ENCODE data around the gene PUM2. TPM values are rescaled to one million over a fixed set of nuclear protein-coding genes. Genes with fewer than 3 reads are reported as not detected.

PUM2 gene
- total and polyA plus RNA-seq, 4 donors, result 27.4 to 145 (median 51.0) TPM

GRCh38 chr2:20267529-20267928 lies 83.1 kb downstream of the PUM2 start:
- Histone ChIP-seq H3K27me3 (ENCODE audit: control insufficient read depth in 3 of 3, insufficient read depth in 3 of 3, low read length in 2 of 3) (no peaks in the 10 kb centered on the region), H3K9me3 (ENCODE audit: control insufficient read depth in 4 of 4, insufficient read depth in 3 of 4, low read length in 3 of 4) (no peaks in the 10 kb centered on the region), H3K4me3 (no peak overlapping the region), H3K27ac (ENCODE audit: low read depth in 1 of 2, low read length in 1 of 2) (no peak overlapping the region), H3K36me3 (ENCODE audit: control insufficient read depth in 4 of 4, insufficient read depth in 4 of 4, low read length in 4 of 4) (peaks cover 2 to 21% (median 11%) of the 10 kb centered on the region in 4 donors), H3K4me1 (ENCODE audit: control insufficient read depth in 5 of 5, insufficient read depth in 5 of 5, low read length in 5 of 5) (no peaks in the 10 kb centered on the region), H3K9ac (ENCODE audit: insufficient read depth in 1 of 2, low read length in 2 of 2) (no peak overlapping the region)
- 91 to 98% methylated on average over 2 of the region's 2 CpGs for WGBS, 2 donors
- ATAC-seq (ENCODE audit: insufficient read depth, low FRiP score) (no peak), DNase-seq (no peak)
- TF ChIP-seq CTCF (IDR thresholded peaks at IDR 0.05; ENCODE audit: control extremely low read depth, extremely low read depth), result no peak

GRCh38 chr2:20264629-20265028 lies 86.0 kb downstream of the PUM2 start:
- no peak overlapping the region for H3K9ac ChIP-seq (ENCODE audit: insufficient read depth in 1 of 2, low read length in 2 of 2)

GRCh38 chr2:20257411-20257810 lies 93.2 kb downstream of the PUM2 start:
- TF ChIP-seq CTCF (IDR thresholded peaks at IDR 0.05; ENCODE audit: control extremely low read depth, extremely low read depth), result no peak

More at GRCh38 chr2:20264629-20265028, 86.0 kb downstream of the PUM2 start:
- DNase-seq (no peak), ATAC-seq (ENCODE audit: insufficient read depth, low FRiP score) (no peak)
- no peaks in the 10 kb centered on the region for H3K9me3 ChIP-seq (ENCODE audit: control insufficient read depth in 4 of 4, insufficient read depth in 3 of 4, low read length in 3 of 4)
- H3K27me3 ChIP-seq (ENCODE audit: control insufficient read depth in 3 of 3, insufficient read depth in 3 of 3, low read length in 2 of 3), result no peaks in the 10 kb centered on the region
- whole genome bisulfite sequencing, 2 donors, result 89 to 94% methylated on average over 2 of the region's 2 CpGs
- H3K4me3 ChIP-seq, result no peak overlapping the region
- H3K4me1 ChIP-seq (ENCODE audit: control insufficient read depth in 5 of 5, insufficient read depth in 5 of 5, low read length in 5 of 5), result no peaks in the 10 kb centered on the region
- no peak overlapping the region for H3K27ac ChIP-seq (ENCODE audit: low read depth in 1 of 2, low read length in 1 of 2)
- H3K36me3 ChIP-seq (ENCODE audit: control insufficient read depth in 4 of 4, insufficient read depth in 4 of 4, low read length in 4 of 4), result peaks cover under 1 to 40% (median 15%) of the 10 kb centered on the region in 4 donors
- TF ChIP-seq CTCF (IDR thresholded peaks at IDR 0.05; ENCODE audit: control extremely low read depth, extremely low read depth), result no peak

GRCh38 chr2:20254731-20255130 lies 95.9 kb downstream of the PUM2 start:
- no peaks in the 10 kb centered on the region for H3K9me3 ChIP-seq (ENCODE audit: control insufficient read depth in 4 of 4, insufficient read depth in 3 of 4, low read length in 3 of 4)
- H3K4me1 ChIP-seq (ENCODE audit: control insufficient read depth in 5 of 5, insufficient read depth in 5 of 5, low read length in 5 of 5), result no peaks in the 10 kb centered on the region
- 96 to 99% methylated on average over 4 of the region's 4 CpGs for WGBS, 2 donors
- no peak overlapping the region for H3K27ac ChIP-seq (ENCODE audit: low read depth in 1 of 2, low read length in 1 of 2)
- no peak for TF ChIP-seq CTCF (IDR thresholded peaks at IDR 0.05; ENCODE audit: control extremely low read depth, extremely low read depth)
- no peak overlapping the region for H3K9ac ChIP-seq (ENCODE audit: insufficient read depth in 1 of 2, low read length in 2 of 2)
- peaks cover 15 to 50% (median 26%) of the 10 kb centered on the region in 4 donors for H3K36me3 ChIP-seq (ENCODE audit: control insufficient read depth in 4 of 4, insufficient read depth in 4 of 4, low read length in 4 of 4)
- H3K4me3 ChIP-seq, result no peak overlapping the region
- DNase-seq (no peak), ATAC-seq (ENCODE audit: insufficient read depth, low FRiP score) (no peak)
- no peaks in the 10 kb centered on the region for H3K27me3 ChIP-seq (ENCODE audit: control insufficient read depth in 3 of 3, insufficient read depth in 3 of 3, low read length in 2 of 3)

More at GRCh38 chr2:20257411-20257810, 93.2 kb downstream of the PUM2 start:
- WGBS, 2 donors, result 96 to 97% methylated on average over 1 of the region's 1 CpG
- Histone ChIP-seq H3K9me3 (ENCODE audit: control insufficient read depth in 4 of 4, insufficient read depth in 3 of 4, low read length in 3 of 4) (no peaks in the 10 kb centered on the region), H3K9ac (ENCODE audit: insufficient read depth in 1 of 2, low read length in 2 of 2) (no peak overlapping the region), H3K27me3 (ENCODE audit: control insufficient read depth in 3 of 3, insufficient read depth in 3 of 3, low read length in 2 of 3) (no peaks in the 10 kb centered on the region), H3K27ac (ENCODE audit: low read depth in 1 of 2, low read length in 1 of 2) (no peak overlapping the region), H3K36me3 (ENCODE audit: control insufficient read depth in 4 of 4, insufficient read depth in 4 of 4, low read length in 4 of 4) (peaks cover 17 to 58% (median 24%) of the 10 kb centered on the region in 4 donors), H3K4me1 (ENCODE audit: control insufficient read depth in 5 of 5, insufficient read depth in 5 of 5, low read length in 5 of 5) (no peaks in the 10 kb centered on the region), H3K4me3 (no peak overlapping the region)
- ATAC-seq (ENCODE audit: insufficient read depth, low FRiP score), result no peak
- no peak for DNase-seq

All from lung (tissue), 12 donors.